HUES64 (cell line): ENCODE data around the gene ANO9.
"Not testable (repeated sequence)": the region's sequence is repeated elsewhere in the genome, so short reads cannot be mapped to it uniquely, and the experiment has no call there.

Experiments used
- H3K27ac ChIP-seq: 2 replicates; pipeline ENCODE4 v1.7.0; 2013; ENCODE audit warnings: low read depth, low read length, inconsistent platforms
- H3K27me3 ChIP-seq: 2 replicates; pipeline ENCODE4 v1.6.1; 2013; ENCODE audit warnings: mild to moderate bottlenecking, low read length; ENCODE audit not compliant: insufficient read depth
- H3K36me3 ChIP-seq: 2 replicates; pipeline ENCODE4 v1.6.1; 2013; ENCODE audit warnings: mild to moderate bottlenecking, low read length; ENCODE audit not compliant: insufficient read depth
- H3K4me1 ChIP-seq: 2 replicates; pipeline ENCODE4 v1.6.1; 2013; ENCODE audit warnings: mild to moderate bottlenecking, low read length, moderate library complexity; ENCODE audit not compliant: insufficient read depth
- H3K4me3 ChIP-seq: 2 replicates; pipeline ENCODE4 v1.5.1; 2013; ENCODE audit warnings: mild to moderate bottlenecking, low read length, moderate library complexity
- H3K9ac ChIP-seq: 2 replicates; pipeline ENCODE4 v1.6.1; 2013; ENCODE audit warnings: mild to moderate bottlenecking, low read depth, low read length
- H3K9me3 ChIP-seq: 2 replicates; pipeline ENCODE4 v1.6.1; 2013; ENCODE audit warnings: low read depth, low read length; ENCODE audit not compliant: insufficient read depth
- WGBS: fragments of 150-250, 120-280 bp; methylation state at CpG from one replicate; pipeline ENCODE4 v1.1.7; 2013; ENCODE audit warnings: missing lambda C conversion rate; 5-methylcytosine and 5-hydroxymethylcytosine counted together

Gene ANO9

GRCh38 chr11:404551-405264 lies 37.1 kb downstream of the ANO9 start:
- H3K4me3 ChIP-seq = no peak overlapping the region
- no peaks in the 10 kb centered on the region for H3K27me3 ChIP-seq
- no peaks in the 10 kb centered on the region for H3K9me3 ChIP-seq
- 93% methylated on average over 14 of the region's 14 CpGs for WGBS
- H3K27ac ChIP-seq = no peak overlapping the region
- no peaks in the 10 kb centered on the region for H3K4me1 ChIP-seq
- H3K9ac ChIP-seq = no peak overlapping the region
- no peaks in the 10 kb centered on the region for H3K36me3 ChIP-seq

DNA sequence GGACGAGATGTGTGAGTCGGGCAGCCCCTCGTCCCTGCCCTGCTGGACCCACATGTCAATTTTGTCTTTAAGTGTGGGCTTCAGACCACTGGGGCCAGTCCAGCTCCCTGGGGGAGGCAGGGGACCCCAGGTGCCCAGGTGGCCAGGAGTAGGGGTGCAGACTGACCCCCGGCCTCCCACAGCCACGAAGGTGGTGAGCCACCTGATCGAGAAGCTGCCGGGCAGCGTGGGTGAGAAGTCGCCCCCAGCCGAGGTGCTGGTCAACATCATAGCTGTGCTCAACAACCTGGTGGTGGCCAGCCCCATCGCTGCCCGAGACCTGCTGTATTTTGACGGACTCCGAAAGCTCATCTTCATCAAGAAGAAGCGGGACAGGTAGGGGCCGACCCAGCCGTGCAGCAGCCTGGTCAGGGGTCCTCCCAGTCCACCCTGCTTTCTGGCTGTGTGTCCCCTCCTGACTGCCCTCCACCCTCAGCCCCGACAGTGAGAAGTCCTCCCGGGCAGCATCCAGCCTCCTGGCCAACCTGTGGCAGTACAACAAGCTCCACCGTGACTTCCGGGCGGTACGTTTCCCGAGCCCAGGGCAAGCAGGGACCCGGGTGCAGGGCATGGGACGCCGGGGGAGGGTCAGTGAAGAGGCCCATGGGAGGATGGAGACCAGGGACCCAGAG lies 37.9 kb downstream of the ANO9 start:
- Histone ChIP-seq H3K27me3 (no peaks in the 10 kb centered on the region), H3K27ac (no peak overlapping the region), H3K9ac (no peak overlapping the region), H3K4me1 (no peaks in the 10 kb centered on the region), H3K36me3 (no peaks in the 10 kb centered on the region), H3K4me3 (no peak overlapping the region), H3K9me3 (no peaks in the 10 kb centered on the region)
- WGBS = 92% methylated on average over 27 of the region's 27 CpGs

DNA sequence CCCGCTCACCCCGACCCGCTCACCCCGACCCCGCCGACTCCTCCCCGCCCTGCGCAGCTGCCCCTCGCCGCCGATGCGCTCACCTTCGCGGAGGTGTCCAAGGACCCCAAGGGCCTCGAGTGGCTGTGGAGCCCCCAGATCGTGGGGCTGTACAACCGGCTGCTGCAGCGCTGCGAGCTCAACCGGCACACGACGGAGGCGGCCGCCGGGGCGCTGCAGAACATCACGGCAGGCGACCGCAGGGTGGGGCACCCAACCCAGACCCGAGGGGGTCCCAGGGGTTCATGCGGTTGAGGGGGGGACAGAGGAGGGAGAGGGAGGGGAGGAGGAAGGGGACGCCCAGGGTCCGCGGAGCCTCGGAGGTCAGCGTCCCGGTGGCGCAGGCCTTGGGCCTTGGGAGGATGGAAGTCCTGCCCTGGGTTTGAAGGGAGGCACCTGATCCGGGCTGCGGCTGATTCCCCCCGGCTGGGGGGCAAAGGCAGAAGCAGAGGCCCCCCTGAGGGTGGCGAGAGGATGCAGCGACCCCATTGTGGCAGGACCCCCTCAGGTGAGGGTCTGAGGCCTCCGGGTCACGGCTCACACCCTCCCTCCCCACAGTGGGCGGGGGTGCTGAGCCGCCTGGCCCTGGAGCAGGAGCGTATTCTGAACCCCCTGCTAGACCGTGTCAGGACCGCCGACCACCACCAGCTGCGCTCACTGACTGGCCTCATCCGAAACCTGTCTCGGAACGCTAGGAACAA lies 38.6 kb downstream of the ANO9 start:
- WGBS = 94% methylated on average over 55 of the region's 55 CpGs
- Histone ChIP-seq H3K27ac (no peak overlapping the region), H3K9me3 (no peaks in the 10 kb centered on the region), H3K4me1 (no peaks in the 10 kb centered on the region), H3K27me3 (no peaks in the 10 kb centered on the region), H3K36me3 (no peaks in the 10 kb centered on the region), H3K4me3 (no peak overlapping the region), H3K9ac (no peak overlapping the region)

DNA sequence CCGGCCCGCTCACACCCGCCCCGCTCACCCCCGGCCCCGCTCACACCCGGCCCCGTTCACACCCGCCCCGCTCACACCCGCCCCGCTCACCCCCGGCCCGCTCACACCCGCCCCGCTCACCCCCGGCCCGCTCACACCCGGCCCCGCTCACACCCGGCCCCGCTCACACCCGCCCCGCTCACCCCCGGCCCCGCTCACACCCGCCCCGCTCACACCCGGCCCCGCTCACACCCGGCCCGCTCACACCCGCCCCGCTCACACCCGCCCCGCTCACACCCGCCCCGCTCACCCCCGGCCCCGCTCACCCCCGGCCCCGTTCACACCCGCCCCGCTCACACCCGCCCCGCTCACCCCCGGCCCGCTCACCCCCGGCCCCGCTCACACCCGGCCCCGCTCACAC lies 40.6 kb downstream of the ANO9 start:
- H3K9me3 ChIP-seq, H3K36me3 ChIP-seq, H3K27ac ChIP-seq, H3K9ac ChIP-seq, H3K4me1 ChIP-seq, H3K27me3 ChIP-seq, H3K4me3 ChIP-seq: not testable (repeated sequence)
- over 99% methylated on average over 21 of the region's 52 CpGs for WGBS

GRCh38 chr11:400241-400689 lies 41.5 kb downstream of the ANO9 start:
- H3K27ac ChIP-seq = no peak overlapping the region
- H3K36me3 ChIP-seq = no peaks in the 10 kb centered on the region
- no peak overlapping the region for H3K9ac ChIP-seq
- no peaks in the 10 kb centered on the region for H3K4me1 ChIP-seq
- H3K4me3 ChIP-seq = no peak overlapping the region
- H3K27me3 ChIP-seq = no peaks in the 10 kb centered on the region
- no peaks in the 10 kb centered on the region for H3K9me3 ChIP-seq
- 95% methylated on average over 50 of the region's 50 CpGs for WGBS

- Histone ChIP-seq H3K4me3 (no peak overlapping the region), H3K27ac (no peak overlapping the region), H3K27me3 (no peaks in the 10 kb centered on the region), H3K9me3 (no peaks in the 10 kb centered on the region), H3K9ac (no peak overlapping the region), H3K4me1 (no peaks in the 10 kb centered on the region), H3K36me3 (no peaks in the 10 kb centered on the region)
- WGBS = 89% methylated on average over 21 of the region's 21 CpGs
Observed at GRCh38 chr11:399731-400211, 42.0 kb downstream of the ANO9 start.

GRCh38 chr11:398826-399225 lies 43.0 kb downstream of the ANO9 start:
- Histone ChIP-seq H3K27ac (no peak overlapping the region), H3K4me1 (0 out of 2 replicates have a peak, but pooled peaks cover 3% of the 10 kb centered on the region), H3K36me3 (no peaks in the 10 kb centered on the region), H3K27me3 (no peaks in the 10 kb centered on the region), H3K9ac (no peak overlapping the region), H3K4me3 (no peak overlapping the region), H3K9me3 (no peaks in the 10 kb centered on the region)
- 93% methylated on average over 20 of the region's 20 CpGs for WGBS

GRCh38 chr11:396948-397548 lies 44.8 kb downstream of the ANO9 start:
- Histone ChIP-seq H3K9ac (no peak overlapping the region; the same call in 1 of the 2 replicates), H3K27ac (no peak overlapping the region), H3K36me3 (no peaks in the 10 kb centered on the region), H3K4me1 (0 out of 2 replicates have a peak, but pooled peaks cover 9% of the 10 kb centered on the region), H3K27me3 (no peaks in the 10 kb centered on the region), H3K4me3 (peak overlapping the region; percentile 16; the same call in 1 of the 2 replicates), H3K9me3 (no peaks in the 10 kb centered on the region)
- 71% methylated on average over 43 of the region's 43 CpGs for WGBS

- H3K36me3 ChIP-seq = no peaks in the 10 kb centered on the region
- no peak overlapping the region for H3K27ac ChIP-seq
- no peaks in the 10 kb centered on the region for H3K27me3 ChIP-seq
- no peak overlapping the region; the same call in 1 of the 2 replicates for H3K9ac ChIP-seq
- WGBS = 74% methylated on average over 23 of the region's 23 CpGs
- H3K4me1 ChIP-seq = 0 out of 2 replicates have a peak, but pooled peaks cover 9% of the 10 kb centered on the region
- no peak overlapping the region for H3K4me3 ChIP-seq
- no peaks in the 10 kb centered on the region for H3K9me3 ChIP-seq
Observed at GRCh38 chr11:396511-396947, 45.3 kb downstream of the ANO9 start.

DNA sequence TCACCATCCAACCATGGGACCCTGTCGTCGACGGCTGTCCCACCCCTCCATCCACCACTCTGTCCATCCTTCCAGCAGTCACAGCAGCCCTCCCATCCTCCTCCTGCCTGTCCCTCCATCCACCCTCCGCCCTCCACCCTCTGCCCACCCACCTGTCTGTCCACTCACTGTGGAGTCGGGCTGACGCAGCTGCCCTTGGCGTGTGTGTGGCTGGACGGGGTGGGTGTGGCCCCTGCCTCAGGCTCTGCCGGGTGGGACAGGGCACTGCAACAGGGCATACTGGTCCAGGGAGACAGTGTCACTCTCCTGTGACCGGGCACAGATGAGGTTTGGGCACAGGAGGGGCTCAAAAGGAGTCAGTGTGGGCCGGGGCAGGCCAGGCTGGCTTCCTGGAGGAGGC lies 45.9 kb downstream of the ANO9 start:
- Histone ChIP-seq H3K36me3 (no peaks in the 10 kb centered on the region), H3K4me1 (0 out of 2 replicates have a peak, but pooled peaks cover 9% of the 10 kb centered on the region), H3K9me3 (no peaks in the 10 kb centered on the region), H3K27ac (no peak overlapping the region), H3K4me3 (no peak overlapping the region), H3K9ac (no peak overlapping the region), H3K27me3 (no peaks in the 10 kb centered on the region)
- WGBS = 90% methylated on average over 11 of the region's 11 CpGs
